ENCODE results near the gene SELENOI.
"Not testable (repeated sequence)": the region's sequence is repeated elsewhere in the genome, so short reads cannot be mapped to it uniquely, and the experiment has no call there.

SELENOI gene

GRCh38 chr2:26366957-26367356, 21.0 kb downstream of the SELENOI start:
- H3K9me3 ChIP-seq (ENCODE audit: control insufficient read depth, insufficient read depth, low read length) = no peaks in the 10 kb centered on the region
- H3K27me3 ChIP-seq (ENCODE audit: control insufficient read depth, insufficient read depth, low read length) = no peaks in the 10 kb centered on the region
- H3K4me1 ChIP-seq (ENCODE audit: control insufficient read depth, insufficient read depth, low read length) = no peaks in the 10 kb centered on the region
- no peaks in the 10 kb centered on the region for H3K36me3 ChIP-seq (ENCODE audit: control insufficient read depth, insufficient read depth, low read length)
- H3K4me3 ChIP-seq (ENCODE audit: low read depth, low read length) = no peak overlapping the region
- no peak overlapping the region for H3K9ac ChIP-seq (ENCODE audit: low read depth, low read length)

DNA sequence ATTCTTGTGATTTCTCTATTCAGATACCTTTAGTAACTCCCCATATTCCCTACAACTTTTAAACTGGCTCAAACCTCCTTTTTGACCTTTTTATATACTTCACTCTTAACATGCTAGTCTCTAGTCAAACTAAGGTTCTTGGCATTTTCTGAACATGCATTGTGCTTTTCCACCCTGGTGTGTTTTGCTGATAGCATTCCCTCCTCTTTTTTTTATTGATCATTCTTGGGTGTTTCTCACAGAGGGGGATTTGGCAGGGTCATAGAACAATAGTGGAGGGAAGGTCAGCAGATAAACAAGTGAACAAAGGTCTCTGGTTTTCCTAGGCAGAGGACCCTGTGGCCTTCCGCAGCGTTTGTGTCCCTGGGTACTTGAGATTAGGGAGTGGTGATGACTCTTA, 23.7 kb downstream of the SELENOI start:
- not testable (repeated sequence) for H3K9me3 ChIP-seq (ENCODE audit: control insufficient read depth, insufficient read depth, low read length); H3K9ac ChIP-seq (ENCODE audit: low read depth, low read length); H3K36me3 ChIP-seq (ENCODE audit: control insufficient read depth, insufficient read depth, low read length); H3K4me3 ChIP-seq (ENCODE audit: low read depth, low read length); H3K4me1 ChIP-seq (ENCODE audit: control insufficient read depth, insufficient read depth, low read length); H3K27me3 ChIP-seq (ENCODE audit: control insufficient read depth, insufficient read depth, low read length)

DNA sequence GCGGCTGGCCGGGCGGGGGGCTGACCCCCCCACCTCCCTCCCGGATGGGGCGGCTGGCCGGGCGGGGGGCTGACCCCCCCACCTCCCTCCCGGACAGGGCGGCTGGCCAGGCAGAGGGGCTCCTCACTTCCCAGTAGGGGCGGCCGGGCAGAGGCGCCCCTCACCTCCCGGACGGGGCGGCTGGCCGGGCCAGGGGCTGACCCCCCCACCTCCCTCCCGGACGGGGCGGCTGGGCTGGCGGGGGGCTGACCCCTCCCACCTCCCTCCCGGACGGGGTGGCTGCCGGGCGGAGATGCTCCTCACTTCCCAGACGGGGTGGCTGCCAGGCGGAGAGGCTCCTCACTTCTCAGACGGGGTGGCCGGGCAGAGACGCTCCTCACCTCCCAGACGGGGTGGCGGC, 25.0 kb downstream of the SELENOI start:
- not testable (repeated sequence) for H3K4me1 ChIP-seq (ENCODE audit: control insufficient read depth, insufficient read depth, low read length); H3K36me3 ChIP-seq (ENCODE audit: control insufficient read depth, insufficient read depth, low read length); H3K9ac ChIP-seq (ENCODE audit: low read depth, low read length); H3K9me3 ChIP-seq (ENCODE audit: control insufficient read depth, insufficient read depth, low read length); H3K4me3 ChIP-seq (ENCODE audit: low read depth, low read length); H3K27me3 ChIP-seq (ENCODE audit: control insufficient read depth, insufficient read depth, low read length)

DNA sequence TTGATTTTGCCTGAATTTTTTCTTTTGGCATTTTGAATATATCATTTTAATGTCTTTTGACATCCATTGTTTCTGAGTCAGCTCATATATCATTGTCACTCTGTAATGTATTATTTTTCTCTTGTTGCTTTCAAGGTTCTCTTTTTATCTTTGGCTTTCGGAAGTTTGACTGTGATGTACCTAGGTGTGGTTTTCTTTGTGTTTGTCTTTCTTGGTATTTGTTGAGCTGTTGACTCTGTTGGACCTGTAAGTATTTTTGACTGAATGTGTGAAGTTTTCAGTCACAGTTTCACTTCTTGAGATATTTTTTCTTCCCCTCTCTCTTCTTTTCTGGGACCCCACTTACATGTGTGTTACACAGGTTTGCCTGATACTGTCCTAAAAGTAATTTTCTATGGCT, 30.9 kb downstream of the SELENOI start:
- no peaks in the 10 kb centered on the region for H3K4me1 ChIP-seq (ENCODE audit: control insufficient read depth, insufficient read depth, low read length)
- H3K36me3 ChIP-seq (ENCODE audit: control insufficient read depth, insufficient read depth, low read length) = peaks cover 4% of the 10 kb centered on the region
- H3K27me3 ChIP-seq (ENCODE audit: control insufficient read depth, insufficient read depth, low read length) = no peaks in the 10 kb centered on the region
- H3K9me3 ChIP-seq (ENCODE audit: control insufficient read depth, insufficient read depth, low read length) = no peaks in the 10 kb centered on the region
- H3K9ac ChIP-seq (ENCODE audit: low read depth, low read length) = no peak overlapping the region
- no peak overlapping the region for H3K4me3 ChIP-seq (ENCODE audit: low read depth, low read length)

- Histone ChIP-seq H3K9me3 (ENCODE audit: control insufficient read depth, insufficient read depth, low read length) (no peaks in the 10 kb centered on the region), H3K4me3 (ENCODE audit: low read depth, low read length) (no peak overlapping the region), H3K27me3 (ENCODE audit: control insufficient read depth, insufficient read depth, low read length) (no peaks in the 10 kb centered on the region), H3K9ac (ENCODE audit: low read depth, low read length) (no peak overlapping the region), H3K36me3 (ENCODE audit: control insufficient read depth, insufficient read depth, low read length) (no peaks in the 10 kb centered on the region), H3K4me1 (ENCODE audit: control insufficient read depth, insufficient read depth, low read length) (no peaks in the 10 kb centered on the region)
These were observed 34.3 kb downstream of the SELENOI start for GRCh38 chr2:26380281-26380680.

- Histone ChIP-seq H3K4me1 (ENCODE audit: control insufficient read depth, insufficient read depth, low read length) (no peaks in the 10 kb centered on the region), H3K9ac (ENCODE audit: low read depth, low read length) (no peak overlapping the region), H3K9me3 (ENCODE audit: control insufficient read depth, insufficient read depth, low read length) (no peaks in the 10 kb centered on the region), H3K4me3 (ENCODE audit: low read depth, low read length) (no peak overlapping the region), H3K36me3 (ENCODE audit: control insufficient read depth, insufficient read depth, low read length) (peaks cover 5% of the 10 kb centered on the region), H3K27me3 (ENCODE audit: control insufficient read depth, insufficient read depth, low read length) (no peaks in the 10 kb centered on the region)
These were observed 36.6 kb downstream of the SELENOI start for GRCh38 chr2:26382564-26382963.

GRCh38 chr2:26384183-26384582, 38.2 kb downstream of the SELENOI start:
- Histone ChIP-seq H3K9me3 (ENCODE audit: control insufficient read depth, insufficient read depth, low read length) (no peaks in the 10 kb centered on the region), H3K27me3 (ENCODE audit: control insufficient read depth, insufficient read depth, low read length) (no peaks in the 10 kb centered on the region), H3K4me1 (ENCODE audit: control insufficient read depth, insufficient read depth, low read length) (no peaks in the 10 kb centered on the region), H3K36me3 (ENCODE audit: control insufficient read depth, insufficient read depth, low read length) (peaks cover 5% of the 10 kb centered on the region), H3K4me3 (ENCODE audit: low read depth, low read length) (no peak overlapping the region), H3K9ac (ENCODE audit: low read depth, low read length) (no peak overlapping the region)

- Histone ChIP-seq H3K36me3 (ENCODE audit: control insufficient read depth, insufficient read depth, low read length) (peaks cover 5% of the 10 kb centered on the region), H3K9me3 (ENCODE audit: control insufficient read depth, insufficient read depth, low read length) (no peaks in the 10 kb centered on the region), H3K9ac (ENCODE audit: low read depth, low read length) (no peak overlapping the region)
These were observed 38.7 kb downstream of the SELENOI start for GRCh38 chr2:26384597-26384996.

GRCh38 chr2:26387189-26387588, 41.2 kb downstream of the SELENOI start:
- no peak overlapping the region for H3K4me3 ChIP-seq (ENCODE audit: low read depth, low read length)
- H3K36me3 ChIP-seq (ENCODE audit: control insufficient read depth, insufficient read depth, low read length) = peaks cover 5% of the 10 kb centered on the region

More at GRCh38 chr2:26384597-26384996, 38.7 kb downstream of the SELENOI start:
- no peaks in the 10 kb centered on the region for H3K4me1 ChIP-seq (ENCODE audit: control insufficient read depth, insufficient read depth, low read length)
- H3K27me3 ChIP-seq (ENCODE audit: control insufficient read depth, insufficient read depth, low read length) = no peaks in the 10 kb centered on the region
- no peak overlapping the region for H3K4me3 ChIP-seq (ENCODE audit: low read depth, low read length)

GRCh38 chr2:26394694-26395093, 48.8 kb downstream of the SELENOI start:
- no peaks in the 10 kb centered on the region for H3K9me3 ChIP-seq (ENCODE audit: control insufficient read depth, insufficient read depth, low read length)
- no peaks in the 10 kb centered on the region for H3K36me3 ChIP-seq (ENCODE audit: control insufficient read depth, insufficient read depth, low read length)
- no peaks in the 10 kb centered on the region for H3K4me1 ChIP-seq (ENCODE audit: control insufficient read depth, insufficient read depth, low read length)
- H3K9ac ChIP-seq (ENCODE audit: low read depth, low read length) = no peak overlapping the region
- H3K4me3 ChIP-seq (ENCODE audit: low read depth, low read length) = no peak overlapping the region
- H3K27me3 ChIP-seq (ENCODE audit: control insufficient read depth, insufficient read depth, low read length) = no peaks in the 10 kb centered on the region

More at GRCh38 chr2:26387189-26387588, 41.2 kb downstream of the SELENOI start:
- Histone ChIP-seq H3K9me3 (ENCODE audit: control insufficient read depth, insufficient read depth, low read length) (no peaks in the 10 kb centered on the region), H3K27me3 (ENCODE audit: control insufficient read depth, insufficient read depth, low read length) (no peaks in the 10 kb centered on the region), H3K4me1 (ENCODE audit: control insufficient read depth, insufficient read depth, low read length) (no peaks in the 10 kb centered on the region), H3K9ac (ENCODE audit: low read depth, low read length) (no peak overlapping the region)

DNA sequence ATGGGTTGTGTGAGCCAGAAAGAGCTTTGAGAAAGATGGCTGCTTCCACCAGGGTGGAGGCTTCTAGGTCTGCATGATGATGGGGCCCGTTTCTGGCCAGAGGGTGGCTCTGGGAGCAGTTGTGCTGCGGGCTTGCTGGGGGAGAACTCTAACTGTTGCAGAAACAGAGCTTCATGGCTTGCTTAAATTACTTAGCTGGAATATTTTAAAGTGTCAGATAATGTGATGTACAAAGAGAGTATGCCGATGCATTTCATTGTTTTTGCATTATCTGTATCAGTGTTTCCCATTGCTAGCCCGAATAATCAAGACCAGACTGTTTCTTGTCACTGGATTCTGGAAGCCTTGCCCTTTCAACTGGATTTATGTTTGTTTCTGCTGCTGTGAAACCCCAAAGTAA, 49.5 kb downstream of the SELENOI start:
- Histone ChIP-seq H3K36me3 (ENCODE audit: control insufficient read depth, insufficient read depth, low read length) (no peaks in the 10 kb centered on the region), H3K9ac (ENCODE audit: low read depth, low read length) (no peak overlapping the region), H3K4me1 (ENCODE audit: control insufficient read depth, insufficient read depth, low read length) (no peaks in the 10 kb centered on the region), H3K4me3 (ENCODE audit: low read depth, low read length) (no peak overlapping the region), H3K9me3 (ENCODE audit: control insufficient read depth, insufficient read depth, low read length) (no peaks in the 10 kb centered on the region), H3K27me3 (ENCODE audit: control insufficient read depth, insufficient read depth, low read length) (no peaks in the 10 kb centered on the region)

DNA sequence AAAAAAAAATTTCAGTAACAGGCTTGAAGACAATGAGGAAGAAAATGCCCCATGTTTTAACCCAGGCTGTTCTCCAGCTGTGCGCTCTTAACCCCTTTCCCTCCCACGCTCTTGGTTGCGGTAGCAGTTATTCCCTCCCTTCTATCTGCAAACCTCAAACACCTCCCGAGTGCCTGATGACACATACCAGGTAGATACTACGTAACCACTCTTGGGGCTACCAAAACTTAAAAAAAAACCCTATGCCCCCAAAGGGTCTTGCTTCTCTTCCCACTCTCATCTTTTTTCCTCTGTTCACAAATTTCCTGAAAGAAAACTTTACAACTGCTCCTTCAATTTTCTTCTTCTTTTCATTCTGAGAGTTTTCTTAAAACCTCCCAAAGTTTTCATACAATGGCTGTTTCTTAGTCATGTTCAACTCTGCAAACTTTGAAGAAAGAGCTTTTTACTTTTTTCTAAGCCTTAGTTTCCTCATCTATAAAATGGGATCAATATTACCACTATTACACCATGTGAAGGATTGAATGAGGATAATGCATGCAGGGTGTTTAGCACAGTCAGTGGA, 50.9 kb downstream of the SELENOI start:
- no peaks in the 10 kb centered on the region for H3K27me3 ChIP-seq (ENCODE audit: control insufficient read depth, insufficient read depth, low read length)
- no peak overlapping the region for H3K4me3 ChIP-seq (ENCODE audit: low read depth, low read length)
- no peaks in the 10 kb centered on the region for H3K9me3 ChIP-seq (ENCODE audit: control insufficient read depth, insufficient read depth, low read length)
- H3K36me3 ChIP-seq (ENCODE audit: control insufficient read depth, insufficient read depth, low read length) = no peaks in the 10 kb centered on the region
- H3K4me1 ChIP-seq (ENCODE audit: control insufficient read depth, insufficient read depth, low read length) = no peaks in the 10 kb centered on the region
- no peak overlapping the region for H3K9ac ChIP-seq (ENCODE audit: low read depth, low read length)
